Endothelial cell of umbilical vein (primary cell): Measurements from ENCODE around the gene SRP68. TPM values are rescaled to one million over a fixed set of nuclear protein-coding genes. Genes with fewer than 3 reads are reported as not detected.

Experiments used
- BruUV-seq: library from RNA; stranded (reverse); fragments of 400-500 nt; replicated peaks from 2 replicates; lab custom pipeline; 2021; lab: Mats Ljungman, UMichigan
- CTCF ChIA-PET: fragments of 300-600, 350-600 bp; sonication (Branson Sonifier 250); formaldehyde crosslinking; loops from one replicate; lab custom pipeline; 2021; ENCODE audit warnings: antibody characterized with exemption, inconsistent platforms; lab: Charles Lee
- POLR2A ChIA-PET: fragments of 300-600, 350-600 bp; sonication (Branson Sonifier 250); formaldehyde crosslinking; loops from one replicate; lab custom pipeline; 2021; ENCODE audit warnings: antibody characterized with exemption, inconsistent platforms; lab: Charles Lee
- DNase-seq: peaks from one replicate; pipeline ENCODE4 v3.0.0-alpha.2; 2011; ENCODE audit warnings: low read depth, low spot score
- FAIRE-seq: peaks from 2 replicates; lab custom pipeline; 2011; peaks lifted over from hg19 to GRCh38; lab: Jason Lieb, UNC
- H2AFZ ChIP-seq: 2 replicates; pipeline ENCODE4 v1.6.0; 2012; ENCODE audit warnings: low read depth, low read length, control low read depth, inconsistent platforms
- H3K27ac ChIP-seq: 2 replicates; pipeline ENCODE4 v1.5.1; 2011; ENCODE audit warnings: low read depth, mild to moderate bottlenecking, control low read depth, low read length, moderate library complexity; ENCODE audit not compliant: insufficient read depth
- H3K27me3 ChIP-seq, 2 experiments: 2 replicates each; pipeline versions ENCODE4 v1.6.0 to v1.6.1; 2011; ENCODE audit warnings: low read length in 2 of 2, mixed read lengths in 1 of 2; ENCODE audit not compliant: control insufficient read depth in 2 of 2, insufficient read depth in 2 of 2
- H3K36me3 ChIP-seq, 2 experiments: 2 replicates in 1 of 2; 3 replicates in 1 of 2; pipeline ENCODE4 v1.5.1; 2011; ENCODE audit warnings: low read length in 2 of 2, mild to moderate bottlenecking in 1 of 2, moderate library complexity in 1 of 2; ENCODE audit not compliant: control insufficient read depth in 2 of 2, insufficient read depth in 2 of 2; ENCODE audit errors: extremely low read depth in 1 of 2
- H3K4me1 ChIP-seq: 3 replicates; pipeline ENCODE4 v1.5.1; 2011; ENCODE audit warnings: mild to moderate bottlenecking, low read length; ENCODE audit not compliant: control insufficient read depth, insufficient read depth; ENCODE audit errors: extremely low read depth
- H3K4me2 ChIP-seq: 2 replicates; pipeline ENCODE4 v1.6.1; 2011; ENCODE audit warnings: low read length, control low read depth, mixed read lengths; ENCODE audit not compliant: insufficient read depth
- H3K4me3 ChIP-seq, 3 experiments: fragments of 200-600 bp in 1 of 3; sonication (generic), shearing (Covaris generic) in 1 of 3; replicated peaks in 1 of 3; 2 replicates each; pipeline ENCODE4 v1.5.1; 2011 to 2016; ENCODE audit warnings: control low read depth in 3 of 3, low read length in 3 of 3, mild to moderate bottlenecking in 2 of 3, inconsistent platforms in 1 of 3, low read depth in 1 of 3, moderate library complexity in 1 of 3; ENCODE audit not compliant: insufficient read depth in 1 of 3
- H3K79me2 ChIP-seq: 2 replicates; pipeline ENCODE4 v1.6.0; 2012; ENCODE audit warnings: low read length, inconsistent platforms; ENCODE audit not compliant: control insufficient read depth, insufficient read depth
- H3K9ac ChIP-seq: replicated peaks from 2 replicates; pipeline ENCODE3; 2011; ENCODE audit warnings: low read length, control low read depth; ENCODE audit not compliant: insufficient read depth; ENCODE audit errors: extremely low read depth
- H3K9me1 ChIP-seq: replicated peaks from 3 replicates; pipeline ENCODE4 v1.6.0; 2011; ENCODE audit warnings: mild to moderate bottlenecking, low read length; ENCODE audit not compliant: control insufficient read depth, insufficient read depth; ENCODE audit errors: extremely low read depth
- H3K9me3 ChIP-seq: replicated peaks from 2 replicates; pipeline ENCODE4 v1.5.1; 2012; ENCODE audit warnings: low read length, inconsistent platforms; ENCODE audit not compliant: control insufficient read depth, insufficient read depth
- H4K20me1 ChIP-seq: replicated peaks from 2 replicates; pipeline ENCODE3; 2011; ENCODE audit warnings: mild to moderate bottlenecking, low read length; ENCODE audit not compliant: control insufficient read depth, insufficient read depth; ENCODE audit errors: extremely low read depth
- MYC ChIP-seq: IDR thresholded peaks from one replicate; pipeline ENCODE4 v1.6.1; 2011; ENCODE audit warnings: mild to moderate bottlenecking, low read depth, low read length
- dilution Hi-C: fragments of 300-500 bp; cut with MboI; formaldehyde crosslinking; loops from one replicate; pipeline ENCODE4 v1.15.0; 2019; ENCODE audit warnings: low sequenced_read_pairs; ENCODE audit not compliant: extremely low pct_ligation_motif_present
- intact Hi-C: fragments of 100-400 bp; cut with micrococcal nuclease; formaldehyde crosslinking; loops from one replicate; pipeline ENCODE4 v1.10.0; 2022
- polyA plus RNA-seq, 4 experiments: library from polyadenylated mRNA; depleted of rRNA in 3 of 4; stranded (reverse) in 3 of 4; unstranded in 1 of 4; fragments of >200 nt; gene quantifications; 2 replicates each; pipeline versions ENCODE4 v1.2.1 to v1.2.3, GENCODE V29; 2011 to 2012; ENCODE audit warnings: missing spikeins in 1 of 4
- total RNA-seq: library from RNA; stranded (reverse); gene quantifications from 2 replicates; pipeline ENCODE4 v1.2.3, GENCODE V29; 2021
- TF ChIP-seq, protein P1 (sequence below): IDR thresholded peaks from 2 replicates; pipeline ENCODE4 v1.6.1; 2011; ENCODE audit not compliant: insufficient read depth, insufficient read length
- TF ChIP-seq, protein P2 (sequence below), 2 donors: IDR thresholded peaks; 1 replicate in 1 of 2; 2 replicates in 1 of 2; pipeline ENCODE4 v1.5.1; 2011; ENCODE audit warnings: low read length in 2 of 2, mild to moderate bottlenecking in 2 of 2, moderate library complexity in 2 of 2, control low read depth in 1 of 2, inconsistent platforms in 1 of 2, low read depth in 1 of 2; ENCODE audit not compliant: insufficient read depth in 1 of 2; ENCODE audit errors: extremely low read depth in 1 of 2

The SRP68 gene
- total and polyA plus RNA-seq, 2 donors (not counting 3 experiments of a cell fraction or from before 2014, with no cell fraction given), result 64.6 to 81.7 TPM

DNA sequence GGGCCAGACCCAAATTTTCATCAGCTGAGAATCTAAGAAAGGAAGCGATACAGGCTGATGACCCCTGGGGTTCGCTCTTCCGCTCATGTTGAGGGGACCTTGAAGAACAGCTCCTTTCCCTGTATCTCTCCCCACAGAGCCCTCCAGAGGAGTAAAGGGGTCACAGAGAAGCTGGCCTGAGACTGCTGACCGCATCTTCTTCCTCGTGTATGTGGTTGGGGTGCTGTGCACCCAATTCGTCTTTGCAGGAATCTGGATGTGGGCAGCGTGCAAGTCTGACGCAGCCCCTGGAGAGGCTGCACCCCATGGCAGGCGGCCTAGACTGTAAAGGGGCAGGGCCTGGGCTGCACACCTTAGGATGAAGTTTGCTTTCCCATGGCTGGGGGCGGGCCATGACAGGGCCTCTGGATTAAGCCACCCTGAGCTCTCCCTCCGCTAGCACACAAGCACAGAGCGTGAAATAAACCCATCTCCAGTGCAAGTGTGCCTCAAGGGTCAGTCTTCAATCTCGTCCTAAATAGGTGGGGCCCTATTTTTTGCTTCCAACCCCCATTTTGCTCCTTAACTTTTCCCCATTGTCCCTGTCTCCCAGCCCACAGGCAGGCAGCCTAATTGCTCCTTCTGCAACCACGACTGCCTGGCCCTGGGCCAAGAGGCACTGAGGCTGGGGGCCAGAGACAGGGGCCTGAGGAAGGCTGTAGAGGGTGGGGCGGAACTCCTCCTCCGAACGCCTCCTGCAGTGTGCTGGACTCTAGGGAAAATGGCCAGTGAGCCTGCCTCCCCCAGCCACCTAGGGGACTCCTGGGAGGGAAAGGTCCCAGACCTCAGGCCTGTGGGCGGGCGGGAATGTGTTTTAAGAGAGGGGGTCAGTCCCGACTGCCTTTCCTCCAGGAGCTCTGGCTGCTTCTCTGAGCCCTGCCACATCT is 10.3 kb upstream of the SRP68 start:
- peaks cover 30% of the 10 kb centered on the region in 2 experiments for H3K27me3 ChIP-seq
- H3K4me1 ChIP-seq, result no peaks in the 10 kb centered on the region
- H3K4me2 ChIP-seq, result no peak overlapping the region
- no peak for FAIRE-seq
- no peak for DNase-seq
- intact Hi-C loops (no loop called here), dilution Hi-C loops (no loop called here)
- H3K27ac ChIP-seq, result no peak overlapping the region
- no peak overlapping the region for H2AFZ ChIP-seq
- BruUV-seq, result TSS peak; percentile 4
- peaks cover 0 to 46% of the 10 kb centered on the region in 2 experiments for H3K36me3 ChIP-seq
- no peak overlapping the region for H3K9ac ChIP-seq
- TF ChIP-seq, protein P1, sequence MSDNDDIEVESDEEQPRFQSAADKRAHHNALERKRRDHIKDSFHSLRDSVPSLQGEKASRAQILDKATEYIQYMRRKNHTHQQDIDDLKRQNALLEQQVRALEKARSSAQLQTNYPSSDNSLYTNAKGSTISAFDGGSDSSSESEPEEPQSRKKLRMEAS, result no peak
- TF ChIP-seq, protein P2, sequence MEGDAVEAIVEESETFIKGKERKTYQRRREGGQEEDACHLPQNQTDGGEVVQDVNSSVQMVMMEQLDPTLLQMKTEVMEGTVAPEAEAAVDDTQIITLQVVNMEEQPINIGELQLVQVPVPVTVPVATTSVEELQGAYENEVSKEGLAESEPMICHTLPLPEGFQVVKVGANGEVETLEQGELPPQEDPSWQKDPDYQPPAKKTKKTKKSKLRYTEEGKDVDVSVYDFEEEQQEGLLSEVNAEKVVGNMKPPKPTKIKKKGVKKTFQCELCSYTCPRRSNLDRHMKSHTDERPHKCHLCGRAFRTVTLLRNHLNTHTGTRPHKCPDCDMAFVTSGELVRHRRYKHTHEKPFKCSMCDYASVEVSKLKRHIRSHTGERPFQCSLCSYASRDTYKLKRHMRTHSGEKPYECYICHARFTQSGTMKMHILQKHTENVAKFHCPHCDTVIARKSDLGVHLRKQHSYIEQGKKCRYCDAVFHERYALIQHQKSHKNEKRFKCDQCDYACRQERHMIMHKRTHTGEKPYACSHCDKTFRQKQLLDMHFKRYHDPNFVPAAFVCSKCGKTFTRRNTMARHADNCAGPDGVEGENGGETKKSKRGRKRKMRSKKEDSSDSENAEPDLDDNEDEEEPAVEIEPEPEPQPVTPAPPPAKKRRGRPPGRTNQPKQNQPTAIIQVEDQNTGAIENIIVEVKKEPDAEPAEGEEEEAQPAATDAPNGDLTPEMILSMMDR (IDR thresholded peaks at IDR 0.05; ENCODE audit: extremely low read depth in 1 of 2, insufficient read depth in 1 of 2, low read depth in 1 of 2, low read length in 2 of 2), result no peak
- TF ChIP-seq MYC, result no peak
- no peaks in the 10 kb centered on the region for H4K20me1 ChIP-seq
- CTCF ChIA-PET, result no interaction called here
- H3K79me2 ChIP-seq, result no peaks in the 10 kb centered on the region
- no peak overlapping the region for H3K4me3 ChIP-seq
- no peaks in the 10 kb centered on the region for H3K9me1 ChIP-seq
- no peaks in the 10 kb centered on the region for H3K9me3 ChIP-seq
- POLR2A ChIA-PET, result no interaction called here
